GM18951 (cell line): ENCODE measurements around the gene UNC13C.

Experiments used
- POLR2A ChIP-seq: IDR thresholded peaks from 4 replicates; pipeline ENCODE4 v1.6.1; 2011; ENCODE audit warnings: mild to moderate bottlenecking; ENCODE audit not compliant: insufficient read length, insufficient read depth; ENCODE audit errors: extremely low read depth
- in situ Hi-C: fragments of 300-500 bp; cut with MboI; formaldehyde crosslinking; loops from one replicate; pipeline ENCODE4 v1.12.0; 2022; ENCODE audit warnings: low sequenced_read_pairs, mixed read lengths, inconsistent platforms; ENCODE audit not compliant: unreplicated experiment

Gene UNC13C

GRCh38 chr15:54305138-54305537 is 326.9 kb downstream of the UNC13C start:
- in situ Hi-C loops: no loop called here
- no peak for TF ChIP-seq POLR2A

GRCh38 chr15:54307252-54307902 is 329.1 kb downstream of the UNC13C start:
- in situ Hi-C loops: no loop called here

GRCh38 chr15:54307926-54308325 is 329.7 kb downstream of the UNC13C start:
- no peak for TF ChIP-seq POLR2A
- in situ Hi-C loops: no loop called here

More at GRCh38 chr15:54307252-54307902, 329.1 kb downstream of the UNC13C start:
- no peak for TF ChIP-seq POLR2A

GRCh38 chr15:54312528-54312927 is 334.3 kb downstream of the UNC13C start:
- no peak for TF ChIP-seq POLR2A
- in situ Hi-C loops: no loop called here

GRCh38 chr15:54321426-54321825 is 343.2 kb downstream of the UNC13C start:
- no peak for TF ChIP-seq POLR2A
- in situ Hi-C loops: no loop called here

GRCh38 chr15:54322341-54322740 is 344.1 kb downstream of the UNC13C start:
- TF ChIP-seq POLR2A: no peak
- in situ Hi-C loops: no loop called here

GRCh38 chr15:54345301-54345700 is 367.1 kb downstream of the UNC13C start:
- in situ Hi-C loops: no loop called here
- TF ChIP-seq POLR2A: no peak

- in situ Hi-C loops: no loop called here
- TF ChIP-seq POLR2A: no peak
Measured at GRCh38 chr15:54345827-54346226, 367.6 kb downstream of the UNC13C start.

GRCh38 chr15:54347082-54347827 is 369.0 kb downstream of the UNC13C start:
- TF ChIP-seq POLR2A: no peak
- in situ Hi-C loops: no loop called here

GRCh38 chr15:54353726-54354125 is 375.5 kb downstream of the UNC13C start:
- in situ Hi-C loops: no loop called here
- TF ChIP-seq POLR2A: no peak

GRCh38 chr15:54354341-54354740 is 376.1 kb downstream of the UNC13C start:
- in situ Hi-C loops: no loop called here
- TF ChIP-seq POLR2A: no peak

GRCh38 chr15:54364961-54365360 is 386.7 kb downstream of the UNC13C start:
- in situ Hi-C loops: no loop called here

GRCh38 chr15:54373332-54373731 is 395.1 kb downstream of the UNC13C start:
- TF ChIP-seq POLR2A: no peak
- in situ Hi-C loops: no loop called here

More at GRCh38 chr15:54364961-54365360, 386.7 kb downstream of the UNC13C start:
- TF ChIP-seq POLR2A: no peak
